Ishikawa (cell line): ENCODE measurements around the gene CPN2.

Experiments
- CREB1 ChIP-seq: IDR thresholded peaks from 2 replicates; pipeline ENCODE4 v1.6.1; 2012; ENCODE audit warnings: low read depth
- EGR1 ChIP-seq: IDR thresholded peaks from 2 replicates; pipeline ENCODE4 v1.6.1; 2012
- EP300 ChIP-seq: IDR thresholded peaks from 2 replicates; pipeline ENCODE4 v1.6.1; 2012; ENCODE audit warnings: borderline replicate concordance
- NFIC ChIP-seq: IDR thresholded peaks from 2 replicates; pipeline ENCODE4 v1.6.1; 2012
- RAD21 ChIP-seq: IDR thresholded peaks from 2 replicates; pipeline ENCODE4 v1.6.1; 2012; ENCODE audit warnings: low read depth
- TAF1 ChIP-seq: IDR thresholded peaks from 2 replicates; pipeline ENCODE4 v1.6.1; 2012; ENCODE audit warnings: low read depth, mild to moderate bottlenecking
- YY1 ChIP-seq: IDR thresholded peaks from 2 replicates; pipeline ENCODE4 v1.6.1; 2012; ENCODE audit warnings: low read depth
- ZBTB7A ChIP-seq: IDR thresholded peaks from 2 replicates; pipeline ENCODE4 v1.6.1; 2012; ENCODE audit warnings: low read depth

- no peak for TF ChIP-seq ZBTB7A
- no peak for TF ChIP-seq NFIC
- TF ChIP-seq RAD21 = no peak
- TF ChIP-seq EP300 = no peak
- TF ChIP-seq YY1 = no peak
- no peak for TF ChIP-seq EGR1
- no peak for TF ChIP-seq TAF1
- TF ChIP-seq CREB1 = no peak
Measured at GRCh38 chr3:194320744-194321243, 30.3 kb downstream of the CPN2 start.
